Nucleus accumbens (tissue), 56 donors: ENCODE data around the gene ROBO2.

Source experiments
- DNase-seq, 56 donors: peaks; one replicate each; lab custom pipeline; 2025; lab: John Stamatoyannopoulos, UW

The ROBO2 gene

DNA sequence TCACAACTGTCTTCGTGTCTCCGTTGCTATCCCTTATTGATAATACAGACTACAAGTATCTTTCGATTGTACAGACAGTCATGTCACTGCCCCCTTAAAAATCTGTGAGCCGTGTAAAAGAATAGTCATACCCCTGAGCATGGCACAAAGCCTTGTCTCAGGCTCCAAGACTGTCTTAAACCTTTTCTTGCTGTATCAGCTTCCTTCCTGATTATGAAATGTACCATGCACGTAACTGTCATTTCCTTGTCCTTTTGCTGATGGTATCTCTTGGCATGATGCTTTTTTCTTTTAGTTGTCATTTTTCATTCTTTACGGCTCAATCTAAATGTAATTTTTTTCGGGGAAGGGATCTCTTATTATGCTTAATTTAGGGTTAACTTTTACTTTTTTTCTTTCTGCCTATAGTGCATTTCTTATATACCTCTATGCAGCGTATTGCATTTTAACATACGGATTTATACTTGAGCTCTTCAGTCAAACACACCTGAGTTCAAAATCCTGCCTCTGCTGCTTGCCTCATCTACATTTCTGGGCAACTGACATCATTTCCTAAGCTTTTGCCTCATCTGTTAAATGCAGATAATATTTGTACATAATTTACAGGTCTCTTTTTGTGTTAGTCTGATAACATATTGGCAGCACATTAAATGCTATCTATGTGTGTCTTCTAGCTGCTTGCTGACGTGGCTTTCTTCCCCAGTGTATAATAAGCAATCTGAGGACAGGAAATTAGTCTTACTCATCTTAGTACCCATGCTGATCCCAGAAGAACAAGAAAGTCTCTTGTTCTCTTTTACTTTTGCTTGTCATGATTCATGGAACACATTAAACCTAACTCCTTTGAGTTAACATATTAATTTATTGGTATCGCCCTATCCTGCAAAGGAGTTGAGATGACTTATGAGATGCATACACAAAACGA is 57.3 kb downstream of the ROBO2 start:
- no peak for DNase-seq

DNA sequence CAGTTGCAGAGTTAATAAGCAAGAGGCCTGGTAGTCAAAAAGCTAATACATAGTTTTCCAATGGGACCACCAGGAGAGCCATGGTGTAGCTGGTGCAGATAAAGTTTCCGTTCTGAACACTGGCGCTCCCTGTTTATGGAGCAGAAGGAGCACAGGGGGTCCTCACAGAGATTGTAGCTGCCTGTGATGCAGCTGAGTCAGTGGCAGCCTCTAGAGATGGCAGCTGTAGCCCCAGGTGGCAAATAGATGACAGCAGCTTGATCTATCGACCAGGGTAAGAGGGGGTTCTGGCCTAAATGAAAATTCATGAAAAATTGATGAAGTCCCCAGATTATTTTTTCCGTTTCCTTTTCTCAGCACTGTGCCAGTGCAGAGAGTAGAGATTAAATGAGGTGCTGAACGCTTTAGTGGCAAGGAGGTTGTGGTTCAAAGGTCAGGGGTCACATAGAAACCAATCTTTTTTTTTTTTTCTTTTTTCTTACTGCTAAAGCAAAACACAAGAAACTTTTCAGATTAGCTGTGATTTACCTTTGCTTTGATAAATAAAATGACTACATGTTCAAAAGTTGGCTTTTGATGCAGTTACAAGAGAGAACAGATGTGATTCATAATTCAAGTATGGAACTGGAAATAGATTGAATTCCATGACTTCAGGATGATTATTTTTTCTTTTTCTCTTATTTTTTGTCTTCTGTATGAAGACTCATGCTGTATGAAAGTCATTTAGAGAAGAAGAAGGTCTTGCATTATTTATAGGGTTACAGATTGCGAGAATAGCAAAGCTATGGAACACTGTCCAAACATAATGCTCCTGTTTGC is 63.3 kb downstream of the ROBO2 start:
- DNase-seq, result no peak

- no peak for DNase-seq
Measured at GRCh38 chr3:77122652-77123051, 82.8 kb downstream of the ROBO2 start.

GRCh38 chr3:77125966-77126365 is 86.1 kb downstream of the ROBO2 start:
- no peak for DNase-seq

DNA sequence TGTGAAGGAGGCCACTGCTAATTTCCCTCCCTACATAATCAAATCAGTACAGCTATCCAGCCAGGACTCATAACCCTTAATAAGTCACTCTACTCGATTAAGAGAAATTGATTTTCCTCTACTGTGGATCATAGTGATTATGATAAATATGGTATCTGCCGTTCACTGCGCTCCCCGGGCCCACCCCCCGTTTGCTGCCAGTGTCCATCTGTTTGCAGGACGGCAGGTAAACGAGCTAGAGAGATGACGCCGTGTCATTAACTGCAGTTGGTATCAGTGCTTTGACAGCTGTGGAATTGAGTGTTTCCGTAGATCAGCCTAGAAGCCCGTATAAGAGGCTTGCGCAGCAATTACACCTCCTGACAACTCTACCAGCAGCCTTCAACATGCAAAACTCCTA is 94.9 kb downstream of the ROBO2 start:
- DNase-seq, result no peak

DNA sequence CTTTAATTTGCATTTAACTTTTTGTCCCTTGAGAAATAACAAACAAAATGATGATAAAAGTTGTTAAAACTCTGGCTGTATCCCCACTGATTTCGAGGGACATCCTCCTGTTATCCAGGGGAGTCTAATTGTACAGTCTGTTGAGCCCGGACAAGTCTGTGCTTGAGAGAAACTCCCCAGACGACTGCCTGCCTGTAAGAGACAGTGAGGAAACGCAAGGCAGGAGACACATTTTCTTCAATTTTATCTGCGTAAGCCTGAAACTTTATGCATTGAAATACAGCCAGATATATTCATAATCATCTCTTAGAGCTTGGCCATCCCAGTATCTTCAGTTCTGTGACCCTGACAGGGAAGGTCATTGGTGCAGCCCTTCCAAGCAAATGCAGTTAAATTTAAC is 97.7 kb downstream of the ROBO2 start:
- no peak for DNase-seq

- DNase-seq, result no peak
Measured at GRCh38 chr3:77139624-77140023, 99.7 kb downstream of the ROBO2 start.

DNA sequence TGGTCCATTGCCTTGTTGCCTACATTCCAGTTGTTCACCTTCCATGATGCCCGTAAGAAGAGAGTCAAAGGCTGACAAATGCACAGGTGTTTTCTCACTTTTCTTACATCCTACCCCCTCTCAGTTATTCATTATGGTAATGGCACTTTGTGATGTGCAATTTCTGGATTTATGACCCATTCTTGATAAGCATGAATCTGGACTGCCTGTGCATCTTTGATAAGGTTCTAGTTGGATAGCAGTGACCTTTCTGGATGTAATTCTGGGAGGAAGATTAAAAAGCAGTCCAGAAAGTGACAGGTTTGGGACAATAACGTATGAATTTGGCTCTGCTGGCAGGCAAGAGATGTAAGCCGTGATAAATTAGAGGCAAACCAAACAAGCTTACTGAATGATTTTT is 101.5 kb downstream of the ROBO2 start:
- DNase-seq, result no peak

DNA sequence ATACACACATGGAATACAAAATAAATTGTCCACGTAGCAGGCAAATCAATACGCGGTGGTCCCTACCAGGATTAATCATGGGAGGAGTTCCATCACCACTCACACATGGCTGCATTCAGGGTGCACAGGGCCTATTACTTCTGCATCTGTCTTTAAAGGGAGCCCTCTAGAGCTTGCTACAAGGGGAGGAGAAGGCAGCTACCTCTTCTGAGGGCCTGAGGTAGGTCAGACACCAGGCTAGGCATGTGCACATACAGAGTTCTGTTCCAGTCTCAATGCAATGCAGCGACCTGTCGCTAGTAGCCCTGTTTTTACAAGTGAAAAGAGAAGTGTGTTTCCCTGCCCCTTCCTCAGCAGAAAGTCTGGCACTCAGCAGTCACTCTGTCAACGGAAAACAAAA is 102.7 kb downstream of the ROBO2 start:
- no peak for DNase-seq

DNA sequence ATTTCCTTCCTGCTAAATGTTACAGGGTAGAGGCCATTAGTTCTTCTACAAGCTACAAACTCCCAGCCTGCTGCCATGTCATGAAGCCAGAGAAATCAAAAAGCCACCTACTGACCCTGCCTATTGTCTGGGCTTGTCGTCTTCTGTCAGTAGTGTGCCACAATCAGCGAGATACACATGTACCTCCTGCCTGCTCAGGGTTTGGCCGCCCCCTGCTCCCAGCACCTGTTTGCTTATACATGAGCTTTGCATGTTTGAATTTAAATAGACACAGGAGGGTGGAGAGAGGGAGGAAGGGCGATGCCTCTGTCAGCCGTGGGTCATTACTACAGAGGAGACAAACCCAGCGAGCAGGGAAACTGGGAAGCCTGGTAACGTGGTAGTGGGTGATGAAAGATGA is 106.1 kb downstream of the ROBO2 start:
- DNase-seq, result no peak

- peak in 5 of 56 donors; percentile 2 to 18 (median 9) for DNase-seq
Measured at GRCh38 chr3:77147836-77148578, 108.1 kb downstream of the ROBO2 start.

DNA sequence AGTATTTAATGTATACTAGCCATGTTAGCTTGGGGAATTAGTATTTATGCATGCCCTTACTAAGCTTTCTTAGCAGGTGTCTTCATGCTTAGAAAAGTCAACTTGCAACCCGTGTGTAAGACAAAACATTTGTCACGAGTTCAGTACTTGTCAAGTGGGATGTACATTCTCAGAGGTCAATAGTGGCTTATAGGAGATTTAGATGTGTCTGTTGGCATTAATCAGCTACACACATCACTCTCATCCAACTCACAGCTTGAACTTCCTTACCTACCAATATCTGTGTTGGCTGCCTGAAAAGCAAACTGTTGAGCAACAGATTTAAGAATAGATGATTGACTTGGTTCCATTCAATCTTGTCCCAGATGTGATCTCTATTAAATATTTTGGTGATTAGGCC is 109.5 kb downstream of the ROBO2 start:
- DNase-seq, result no peak

DNA sequence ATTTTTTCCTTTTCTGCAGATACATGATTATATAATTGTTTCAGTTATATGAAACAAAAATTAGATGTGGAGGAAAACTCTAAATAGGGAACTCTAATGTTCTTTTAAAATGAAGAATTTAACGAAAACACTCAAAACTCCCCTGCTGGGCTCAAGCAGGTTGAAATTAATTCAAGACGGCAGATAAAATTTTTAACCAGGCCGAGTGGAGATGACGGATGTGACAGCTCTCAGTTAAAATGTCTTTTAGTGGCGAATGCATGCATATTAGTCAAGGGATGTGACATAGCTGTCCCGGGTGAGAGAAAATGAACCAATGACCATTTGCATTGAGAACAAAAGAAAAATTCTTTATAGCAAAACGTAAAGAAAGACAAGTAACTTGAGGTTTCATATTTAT is 110.1 kb downstream of the ROBO2 start:
- DNase-seq, result no peak

DNA sequence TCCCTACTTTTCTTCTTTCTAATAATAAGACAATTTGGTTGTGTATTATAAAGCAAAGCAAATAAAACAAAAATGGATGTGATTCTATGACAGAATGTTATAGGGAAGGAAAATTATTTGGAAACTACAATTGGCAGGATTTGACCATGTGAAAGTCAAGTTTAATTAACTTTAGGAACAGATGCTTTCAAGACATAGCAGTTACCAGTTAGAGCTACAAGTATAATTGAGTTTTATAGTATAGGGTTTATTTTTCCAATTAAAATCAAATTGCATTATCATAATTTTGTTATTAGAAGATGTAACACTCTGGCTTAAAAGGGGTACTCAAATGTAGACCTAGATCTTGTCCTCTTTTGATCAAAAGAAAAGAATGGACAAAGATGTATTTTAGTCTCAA is 110.9 kb downstream of the ROBO2 start:
- DNase-seq, result no peak

DNA sequence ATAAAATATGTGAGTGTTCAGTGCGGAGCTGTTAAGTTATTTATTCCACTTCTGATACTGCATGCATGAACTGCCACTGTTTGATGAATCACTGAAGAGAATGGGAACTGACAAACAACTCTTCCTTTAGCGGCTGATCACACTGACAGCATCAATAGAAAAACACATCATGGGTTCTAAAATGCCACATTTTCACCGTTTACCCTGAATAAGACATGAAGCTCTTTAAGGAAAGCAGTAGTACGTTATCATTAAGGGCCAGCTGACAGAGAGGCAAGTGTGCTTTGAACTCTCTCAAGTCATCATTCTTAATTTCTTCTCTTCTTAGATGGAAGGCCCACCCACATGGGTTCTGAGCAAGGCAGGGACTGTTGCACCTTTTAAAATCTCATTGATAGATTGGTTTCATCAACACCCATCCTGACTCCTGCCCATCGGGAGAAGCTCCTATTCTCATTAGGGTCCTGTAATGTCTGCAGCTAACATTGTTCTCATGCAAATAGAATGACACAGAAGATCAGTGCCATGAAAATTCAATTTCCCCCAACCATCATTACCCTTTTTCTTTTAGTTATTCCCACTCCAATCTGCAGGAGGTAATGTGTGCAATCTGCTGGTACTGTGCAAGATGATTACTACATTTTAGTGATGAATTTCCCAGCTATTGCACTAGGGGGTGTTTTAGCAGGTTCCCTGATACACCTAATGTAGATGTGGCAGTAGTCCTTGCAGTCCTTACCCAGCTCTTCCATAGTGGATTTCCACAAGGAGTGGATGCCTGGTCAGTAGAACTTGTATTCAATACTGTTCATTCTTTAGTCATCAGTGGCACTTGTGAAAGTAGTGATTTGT is 119.1 kb downstream of the ROBO2 start:
- DNase-seq, result peak in 1 of 56 donors; percentile 9

GRCh38 chr3:77160931-77161497 is 121.1 kb downstream of the ROBO2 start:
- DNase-seq, result no peak

DNA sequence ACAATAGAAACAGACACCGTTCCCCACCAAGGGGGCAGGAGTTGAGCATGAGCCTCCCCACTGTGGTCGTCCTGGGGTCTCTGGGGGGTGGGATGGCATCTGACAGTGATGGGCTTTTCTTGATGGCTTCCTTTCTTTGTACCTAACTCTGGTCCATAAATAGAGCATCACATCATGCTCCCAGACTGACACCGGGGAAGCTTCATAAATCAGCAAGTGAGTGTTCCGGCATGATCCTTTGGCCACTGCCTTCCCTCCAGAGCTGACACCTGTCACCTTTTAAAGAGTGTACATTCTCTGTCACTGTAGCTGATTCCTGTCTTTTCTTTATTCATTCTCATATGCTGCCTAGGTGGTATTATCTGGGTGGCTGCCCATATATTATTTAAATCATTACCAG is 129.9 kb downstream of the ROBO2 start:
- no peak for DNase-seq

DNA sequence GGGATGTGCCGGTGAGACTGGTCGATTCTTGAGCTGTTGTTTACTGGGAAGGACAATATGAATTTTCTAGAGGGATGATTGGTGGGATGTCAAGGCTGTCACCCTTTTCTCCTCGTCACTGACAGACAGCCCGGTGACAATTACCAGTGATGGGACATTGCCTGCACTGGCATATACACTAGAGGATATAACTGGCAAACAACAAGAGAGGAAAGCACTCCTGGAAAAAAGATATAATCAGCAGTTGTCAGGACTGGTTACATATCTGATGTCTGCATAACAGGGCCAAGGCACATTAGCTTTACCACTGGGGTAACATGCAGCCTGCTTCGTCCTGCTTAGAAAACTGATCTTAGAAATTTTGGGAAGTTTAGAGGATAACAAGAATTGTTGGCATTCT is 131.1 kb downstream of the ROBO2 start:
- DNase-seq, result no peak

DNA sequence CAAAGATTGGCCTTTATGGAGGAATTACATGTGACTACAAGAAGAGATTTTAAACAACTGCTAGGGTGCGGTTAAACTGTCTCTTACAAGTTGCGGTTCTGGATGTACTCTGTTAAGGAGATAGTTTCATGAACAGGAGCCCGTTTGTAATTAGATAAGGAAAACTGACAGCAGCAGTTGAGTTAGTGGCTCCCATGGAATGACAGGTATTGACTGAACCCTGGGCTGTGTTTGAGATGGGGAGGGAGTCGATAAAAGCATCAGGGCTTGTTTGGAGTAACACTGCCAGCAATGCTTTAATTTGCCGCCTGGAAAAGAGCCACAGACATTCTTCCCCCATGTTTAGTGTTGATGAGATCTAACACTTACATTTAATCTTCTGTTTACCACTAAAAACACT is 139.9 kb downstream of the ROBO2 start:
- no peak for DNase-seq

GRCh38 chr3:77182341-77182740 is 142.4 kb downstream of the ROBO2 start:
- no peak for DNase-seq
